GM21390 (cell line): ENCODE data around the gene PIGP.
"Not testable (repeated sequence)": the region's sequence is repeated elsewhere in the genome, so short reads cannot be mapped to it uniquely, and the experiment has no call there.

Experiments used
- ATAC-seq: cut with Tn5 transposase; IDR thresholded peaks from one replicate; pipeline ENCODE4 v1.9.1; 2021; ENCODE audit not compliant: unreplicated experiment

PIGP gene

DNA sequence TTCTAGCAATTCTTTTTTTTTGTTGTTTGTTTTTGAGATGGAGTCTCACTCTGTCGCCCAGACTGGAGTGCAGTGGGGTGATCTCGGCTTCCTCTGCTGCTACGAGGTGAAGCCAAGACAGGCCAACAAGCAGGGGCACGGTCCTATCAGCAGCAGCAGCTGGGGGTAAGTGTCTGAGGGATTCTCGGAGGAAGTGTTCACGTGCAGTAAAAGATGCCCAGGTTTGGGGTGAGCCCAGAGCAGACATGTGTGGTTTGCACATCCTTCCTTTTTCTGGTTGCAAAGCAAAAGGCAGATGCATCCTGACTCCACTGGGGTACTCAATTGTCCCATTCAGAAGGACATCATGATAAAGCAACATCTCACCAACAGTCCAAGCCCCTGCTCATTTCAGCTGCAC lies 27.7 kb downstream of the PIGP start:
- ATAC-seq, result no peak

DNA sequence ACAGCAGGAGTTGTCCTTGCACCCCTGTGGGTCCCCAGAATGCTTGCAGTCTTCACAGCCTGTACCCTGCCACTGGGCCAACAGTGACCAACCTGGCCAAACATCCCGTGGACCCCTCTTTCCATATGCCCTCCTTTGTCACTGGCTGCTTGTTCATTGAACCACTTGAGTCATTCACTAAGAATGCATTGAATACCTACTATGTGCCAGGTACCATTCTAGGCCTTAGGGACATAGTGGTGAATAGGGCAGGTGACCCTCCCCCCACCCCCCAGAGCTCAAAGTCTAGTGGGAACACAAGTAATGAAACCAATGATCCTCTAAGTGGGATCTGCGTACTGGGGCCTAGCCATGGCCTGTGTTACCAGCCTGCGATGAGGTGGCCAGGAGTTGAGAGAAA lies 28.2 kb downstream of the PIGP start:
- ATAC-seq, result no peak

GRCh38 chr21:37043818-37044217 lies 29.1 kb downstream of the PIGP start:
- no peak for ATAC-seq

GRCh38 chr21:37041706-37042271 lies 31.1 kb downstream of the PIGP start:
- ATAC-seq, result no peak

DNA sequence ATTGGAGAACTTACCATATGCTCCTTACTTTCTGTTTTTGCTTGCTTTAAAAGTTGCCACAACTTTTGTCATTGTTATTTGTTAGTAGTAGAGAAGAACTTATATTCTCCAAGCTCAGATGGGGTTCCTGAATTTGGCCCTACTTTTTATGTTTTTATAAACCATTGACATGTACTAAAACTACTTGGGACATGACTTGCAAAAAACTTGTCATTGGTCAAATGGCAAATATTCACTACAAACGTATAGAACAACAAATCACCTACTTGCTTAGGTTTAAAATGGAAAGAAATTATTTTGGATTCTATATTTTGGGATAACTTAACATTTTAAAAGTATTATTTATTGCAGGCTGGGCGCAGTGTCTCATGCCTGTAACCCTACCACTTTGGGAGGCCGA lies 32.7 kb downstream of the PIGP start:
- ATAC-seq, result no peak

- ATAC-seq, result no peak
These were observed 33.3 kb downstream of the PIGP start for GRCh38 chr21:37039411-37040075.

- no peak for ATAC-seq
These were observed 36.7 kb downstream of the PIGP start for GRCh38 chr21:37036177-37036576.

DNA sequence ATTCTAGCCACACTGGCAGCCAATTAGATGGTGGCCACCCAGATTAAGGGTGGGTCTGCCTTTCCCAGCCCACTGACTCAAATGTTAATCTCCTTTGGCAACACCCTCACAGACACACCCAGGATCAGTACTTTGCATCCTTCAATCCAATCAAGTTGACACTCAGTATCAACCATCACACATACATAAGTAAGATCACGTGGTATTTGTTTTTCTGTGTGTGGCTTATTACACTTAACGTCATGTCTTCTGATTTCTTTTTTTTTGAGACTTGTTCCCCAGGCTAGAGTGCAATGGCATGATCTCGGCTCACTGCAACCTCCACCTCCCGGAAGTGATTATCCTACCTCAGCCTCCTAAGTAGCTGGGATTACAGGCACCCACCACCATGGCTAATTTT lies 38.5 kb downstream of the PIGP start:
- ATAC-seq, result not testable (repeated sequence)

- ATAC-seq, result no peak
These were observed 39.9 kb downstream of the PIGP start for GRCh38 chr21:37032877-37033471.

- no peak for ATAC-seq
These were observed 40.6 kb downstream of the PIGP start for GRCh38 chr21:37032293-37032692.

DNA sequence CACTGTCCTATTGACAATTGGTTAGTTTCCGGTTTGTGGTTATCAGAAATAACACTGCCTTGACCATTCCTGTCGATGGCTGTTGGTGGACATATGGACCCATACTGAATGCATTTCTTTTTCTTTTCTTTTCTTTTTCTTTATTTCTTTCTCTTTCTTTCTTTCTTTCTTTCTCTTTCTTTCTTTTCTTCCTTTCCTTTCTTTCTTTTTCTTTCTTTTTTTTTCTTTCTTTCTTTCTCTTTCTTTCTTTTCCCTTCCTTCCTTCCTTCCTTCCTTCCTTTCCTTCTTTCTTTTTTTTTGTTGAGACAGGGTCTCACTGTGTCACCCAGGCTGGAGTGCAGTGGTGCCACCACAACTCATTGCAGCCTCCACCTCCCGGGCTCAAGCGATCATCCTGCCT lies 42.0 kb downstream of the PIGP start:
- no peak for ATAC-seq

DNA sequence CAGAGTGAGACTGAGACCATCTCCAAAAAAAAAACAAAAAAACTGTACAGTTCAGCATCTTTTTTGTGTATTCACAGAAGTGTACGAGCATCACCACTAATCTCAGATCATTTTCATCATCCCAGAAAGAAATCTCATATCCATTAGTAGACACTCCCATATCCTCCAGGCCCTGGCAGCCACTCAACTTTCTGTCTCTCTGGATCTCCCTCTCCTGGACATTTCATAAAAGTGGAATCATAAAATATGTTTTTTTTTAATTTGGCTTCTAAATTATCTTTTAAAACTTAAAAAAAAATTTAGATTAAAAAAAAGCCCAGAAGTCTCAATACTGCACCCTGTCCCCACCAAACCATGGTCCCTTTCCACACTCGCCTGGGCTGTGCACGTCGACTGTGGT lies 44.3 kb downstream of the PIGP start:
- no peak for ATAC-seq

- no peak for ATAC-seq
These were observed 46.4 kb downstream of the PIGP start for GRCh38 chr21:37026499-37026898.

GRCh38 chr21:37017951-37018679 lies 54.8 kb downstream of the PIGP start:
- no peak for ATAC-seq
